HuH-7 (cell line): ENCODE results near the gene SLC44A4.
"Not testable (repeated sequence)": the region's sequence is repeated elsewhere in the genome, so short reads cannot be mapped to it uniquely, and the experiment has no call there.

ENCODE experiments used
- DNase-seq: peaks from one replicate; pipeline ENCODE4 v3.0.0; 2011; ENCODE audit warnings: low spot score

SLC44A4 gene

DNA sequence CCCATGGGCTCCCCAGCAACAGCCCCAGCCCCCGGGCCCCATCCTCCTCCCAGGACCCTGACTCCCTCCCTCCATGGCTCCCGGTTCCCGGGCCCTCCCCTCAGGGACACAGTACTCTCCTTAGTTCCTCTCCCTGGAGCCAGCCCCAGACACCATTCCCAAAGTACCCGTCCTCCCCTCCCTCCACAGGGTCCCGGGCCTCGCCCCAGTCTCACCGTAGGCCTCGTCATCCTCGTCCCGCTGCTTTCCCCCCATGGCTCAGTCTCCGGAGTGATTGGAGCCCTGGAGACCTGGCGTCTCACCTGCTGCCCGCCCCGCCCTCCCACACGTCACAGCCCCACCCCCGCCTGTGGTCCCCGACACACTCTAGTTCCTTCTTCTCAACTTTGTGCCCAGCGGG is at the start of gene SLC44A4:
SLC44A4 (minus strand) TSS at position 272 of the 400 bp plus-strand sequence; CDS start at position 255, 17 bp downstream.
- DNase-seq = no peak

DNA sequence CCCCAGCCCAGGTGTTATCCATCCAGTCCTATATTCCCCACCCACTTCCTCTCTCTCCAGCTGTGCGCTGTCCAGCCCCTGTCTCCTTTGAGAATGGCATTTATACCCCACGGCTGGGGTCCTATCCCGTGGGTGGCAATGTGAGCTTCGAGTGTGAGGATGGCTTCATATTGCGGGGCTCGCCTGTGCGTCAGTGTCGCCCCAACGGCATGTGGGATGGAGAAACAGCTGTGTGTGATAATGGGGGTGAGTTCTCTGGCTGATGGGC is 49.8 kb upstream of the SLC44A4 start:
- no peak for DNase-seq

DNA sequence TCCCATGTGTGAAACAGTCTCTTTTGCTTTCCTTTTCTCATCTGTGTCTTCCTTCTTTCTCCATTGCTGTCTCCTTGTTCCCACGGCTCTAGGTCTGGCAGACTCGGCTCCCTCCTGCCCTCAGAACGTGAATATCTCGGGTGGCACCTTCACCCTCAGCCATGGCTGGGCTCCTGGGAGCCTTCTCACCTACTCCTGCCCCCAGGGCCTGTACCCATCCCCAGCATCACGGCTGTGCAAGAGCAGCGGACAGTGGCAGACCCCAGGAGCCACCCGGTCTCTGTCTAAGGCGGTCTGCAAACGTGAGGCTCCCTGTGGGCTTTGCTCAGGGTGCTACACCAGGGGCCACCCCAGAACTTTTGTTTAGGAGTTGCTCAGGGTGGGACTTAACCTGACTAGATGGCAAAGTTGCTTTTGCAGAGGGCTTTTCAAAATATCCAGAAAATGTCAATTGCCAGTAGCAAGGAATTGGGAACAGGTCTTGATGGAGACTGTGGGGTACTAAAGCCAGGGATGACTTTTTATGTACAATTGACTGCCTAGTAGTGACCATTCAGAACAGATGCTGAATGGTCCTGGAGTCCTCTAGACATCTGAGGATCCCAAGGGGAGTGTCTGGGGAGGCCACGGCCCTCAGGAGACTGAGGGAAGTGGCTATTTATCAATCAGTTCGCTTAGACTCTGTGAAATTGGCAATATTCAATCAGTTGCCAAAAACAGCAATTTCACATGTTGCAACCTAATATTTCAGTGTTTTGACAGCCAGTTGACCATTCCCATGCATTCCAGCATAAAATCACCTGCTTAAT is 49.3 kb upstream of the SLC44A4 start:
- no peak for DNase-seq

- peak; percentile 28 for DNase-seq
Measured at GRCh38 chr6:31927242-31927862, 48.6 kb upstream of the SLC44A4 start, which contains the start of gene C2. TSS of gene C2 (plus strand) at chr6:31927717. CDS start at chr6:31927753, 36 bp downstream.

DNA sequence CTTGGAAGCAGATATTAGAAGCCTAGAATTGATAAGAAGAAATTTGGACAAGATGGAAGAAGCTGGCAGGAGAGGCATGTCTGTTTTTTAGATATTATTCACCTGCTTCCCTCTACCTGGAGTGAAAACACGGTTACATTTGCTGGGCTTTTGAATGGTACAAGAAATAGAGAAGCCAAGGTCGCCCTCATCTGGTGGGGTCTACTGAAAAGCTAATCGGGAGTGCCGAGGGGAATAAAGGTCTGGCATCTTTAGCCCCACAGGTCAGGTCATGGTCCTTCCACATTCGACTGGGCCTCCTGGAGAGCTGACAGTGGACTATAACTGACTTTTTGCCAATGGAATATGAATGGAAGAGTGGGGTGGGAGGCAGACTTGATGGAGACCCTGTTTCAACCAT is 44.1 kb upstream of the SLC44A4 start:
- DNase-seq = peak; percentile 29

- DNase-seq = no peak
Measured at GRCh38 chr6:31920811-31921210, 42.0 kb upstream of the SLC44A4 start.

GRCh38 chr6:31919624-31920303 is 41.0 kb upstream of the SLC44A4 start:
- DNase-seq = no peak

GRCh38 chr6:31918069-31918720 is 39.4 kb upstream of the SLC44A4 start:
- no peak for DNase-seq

GRCh38 chr6:31915756-31916155 is 37.0 kb upstream of the SLC44A4 start:
- DNase-seq = no peak

DNA sequence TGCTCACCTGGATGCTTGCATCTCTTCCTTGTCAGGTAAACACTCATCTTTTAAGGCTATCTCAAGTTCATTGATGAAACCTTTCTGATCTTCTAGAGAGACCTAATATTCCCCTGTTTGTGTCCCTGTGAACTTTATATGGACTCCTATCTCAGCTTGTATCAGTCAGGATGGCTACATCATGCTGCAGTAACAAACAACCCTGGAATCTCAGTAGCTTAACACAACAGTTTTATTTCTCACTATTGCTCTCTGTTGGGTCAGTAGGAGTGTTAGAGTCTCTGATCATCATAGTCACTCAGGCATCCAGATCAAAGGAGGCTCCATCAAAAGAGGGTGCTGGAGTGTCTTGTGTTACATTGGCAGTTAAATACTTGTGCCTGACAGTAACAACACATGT is 36.6 kb upstream of the SLC44A4 start:
- DNase-seq = no peak

DNA sequence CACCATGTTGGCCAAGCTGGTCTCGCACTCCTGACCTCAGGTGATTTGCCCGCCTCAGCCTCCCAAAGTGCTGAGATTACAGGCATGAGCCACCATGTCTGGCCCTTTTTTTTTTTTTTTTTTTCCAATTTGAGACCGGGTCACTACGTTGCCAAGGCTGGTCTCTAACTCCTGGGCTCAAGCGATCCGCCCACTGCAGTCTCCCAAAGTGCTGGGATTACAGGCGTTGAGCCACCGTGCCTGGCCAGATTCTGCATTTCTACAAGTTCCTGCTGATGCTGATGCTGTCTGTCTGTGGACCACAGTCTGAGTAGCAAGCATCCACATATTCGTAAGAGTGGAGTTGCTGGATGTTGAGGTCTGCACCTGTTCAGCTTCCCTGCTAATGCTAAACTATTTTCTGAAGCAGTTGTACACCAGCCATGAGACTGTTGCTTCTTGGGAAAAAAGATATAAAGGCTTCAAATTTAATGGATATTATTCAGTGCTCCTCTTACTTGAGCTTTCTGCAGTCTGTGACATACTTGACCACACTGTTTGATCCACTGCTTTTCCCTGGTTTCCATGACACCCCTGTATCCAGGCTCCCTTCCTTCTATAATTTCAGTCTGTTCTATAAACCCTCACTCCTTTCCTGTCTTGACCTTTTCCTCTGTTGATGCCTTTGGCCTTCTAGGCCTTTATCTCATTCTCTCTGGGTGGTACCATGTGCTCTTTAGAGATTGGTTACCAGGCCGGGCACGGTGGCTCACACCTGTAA is 33.2 kb upstream of the SLC44A4 start:
- no peak for DNase-seq

- DNase-seq = not testable (repeated sequence)
Measured at GRCh38 chr6:31909298-31909697, 30.5 kb upstream of the SLC44A4 start.

- no peak for DNase-seq
Measured at GRCh38 chr6:31908791-31909190, 30.0 kb upstream of the SLC44A4 start.

DNA sequence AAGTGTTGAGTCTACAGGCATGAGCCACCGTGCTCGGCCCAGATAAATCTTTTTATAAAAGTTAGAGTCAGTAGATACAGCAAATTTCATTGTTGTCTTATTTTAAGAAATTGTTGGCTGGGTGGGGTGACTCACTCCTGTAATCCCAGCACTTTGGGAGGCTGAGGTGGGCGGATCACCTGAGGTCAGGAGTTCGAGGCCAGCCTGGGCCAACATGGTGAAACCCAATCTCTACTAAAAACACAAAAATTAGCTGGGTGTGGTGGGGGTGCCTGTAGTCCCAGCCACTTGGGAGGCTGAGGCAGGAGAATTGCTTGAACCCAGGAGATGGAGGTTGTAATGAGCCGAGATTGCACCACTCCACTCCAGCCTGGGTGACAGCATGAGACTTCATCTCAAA is 29.5 kb upstream of the SLC44A4 start:
- DNase-seq = not testable (repeated sequence)

DNA sequence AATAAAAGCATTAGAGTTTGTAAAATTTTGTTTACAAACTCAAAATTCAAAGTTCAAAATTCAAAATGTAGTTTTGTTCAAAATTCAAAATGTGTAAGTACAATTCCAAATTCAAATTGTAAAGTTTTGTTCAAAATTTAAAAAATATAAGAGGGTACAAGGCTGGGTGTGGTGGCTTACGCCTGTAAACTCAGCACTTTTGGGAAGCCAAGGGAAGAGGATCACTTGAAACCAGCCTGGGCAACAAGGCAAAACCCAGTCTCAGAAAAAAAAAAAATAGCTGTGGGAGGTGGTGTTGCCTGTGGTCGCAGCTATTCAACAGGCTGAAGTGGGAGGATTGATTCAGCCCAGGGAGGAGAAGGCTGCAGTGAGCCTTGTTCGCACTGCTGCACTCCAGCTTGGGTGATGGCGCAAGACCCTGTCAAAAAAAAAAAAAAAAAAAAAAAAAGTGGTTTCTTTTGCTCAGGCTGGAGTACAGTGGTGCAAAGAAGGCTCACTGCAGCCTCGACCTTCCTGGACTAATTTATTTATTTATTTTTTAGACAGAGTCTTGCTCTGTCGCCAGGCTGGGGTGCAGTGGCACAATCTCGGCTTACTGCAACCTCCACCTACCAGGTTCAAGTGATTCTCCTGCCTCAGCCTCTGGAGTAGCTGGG is 28.5 kb upstream of the SLC44A4 start:
- DNase-seq = no peak

GRCh38 chr6:31906727-31907126 is 27.9 kb upstream of the SLC44A4 start:
- not testable (repeated sequence) for DNase-seq

GRCh38 chr6:31906122-31906521 is 27.3 kb upstream of the SLC44A4 start:
- no peak for DNase-seq

GRCh38 chr6:31905041-31905440 is 26.2 kb upstream of the SLC44A4 start:
- no peak for DNase-seq

DNA sequence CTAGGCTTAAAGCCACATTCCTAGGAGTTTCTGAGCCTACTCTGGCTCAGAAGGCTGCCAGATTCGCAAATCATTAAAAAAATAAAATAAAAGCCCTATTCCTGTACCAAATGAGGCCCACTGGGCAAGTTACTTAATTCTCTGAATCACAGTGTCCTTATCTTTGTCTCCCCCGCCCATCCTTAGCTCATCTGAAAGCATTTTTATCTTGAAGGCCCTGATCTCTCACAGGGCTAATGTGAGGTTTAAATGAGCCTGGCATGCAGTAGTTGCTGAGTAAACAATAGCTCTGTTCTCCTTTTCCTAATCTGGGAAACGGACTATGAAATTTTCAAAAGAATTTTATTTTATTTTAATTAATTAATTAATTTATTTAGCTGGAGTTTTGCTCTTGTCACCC is 25.2 kb upstream of the SLC44A4 start:
- DNase-seq = no peak

DNA sequence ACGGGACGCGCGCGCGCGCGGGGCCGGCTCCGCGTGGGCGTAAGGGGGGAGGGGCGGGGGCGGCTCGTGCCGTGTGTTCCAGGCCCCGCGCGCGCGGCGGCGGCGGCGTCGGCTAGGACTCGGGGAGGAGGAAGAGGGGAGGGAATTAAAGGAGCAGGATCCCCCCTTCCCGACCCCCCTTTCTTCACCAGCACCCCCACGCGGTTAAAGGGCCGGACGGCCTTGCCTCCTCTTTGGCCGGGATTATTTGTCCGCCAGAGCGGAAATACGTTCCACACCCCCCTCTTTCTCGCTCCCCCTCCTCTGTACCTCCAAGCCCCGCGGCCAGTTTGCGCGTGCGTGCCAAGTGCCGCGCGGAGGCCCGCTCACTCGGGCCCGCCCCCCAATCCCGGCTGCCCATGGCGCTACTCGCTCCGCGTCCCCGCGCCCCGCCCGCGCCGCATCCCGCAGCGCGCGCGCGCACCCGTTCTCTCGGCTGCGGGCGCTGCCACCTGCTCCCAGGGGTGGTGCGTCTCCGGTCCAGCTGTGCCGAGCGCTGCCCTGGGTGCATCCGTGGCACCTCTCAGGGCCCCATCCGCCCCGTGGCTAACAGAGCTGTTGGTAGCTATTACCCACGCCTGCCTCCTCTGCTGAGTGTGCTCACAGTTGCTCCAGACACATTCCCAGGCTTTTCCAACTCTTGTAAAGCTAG is 23.3 kb upstream of the SLC44A4 start, which contains the start of gene ZBTB12:
ZBTB12 (minus strand) TSS at position 134 of the 691 bp plus-strand sequence. CDS start 781 bp downstream, outside the sequence.
- DNase-seq = peak; percentile 92
